ENCODE results near the gene COX7B2.

COX7B2 gene

GRCh38 chr4:46698891-46699290 lies 210.2 kb downstream of the COX7B2 start:
- no peak for DNase-seq

Measured in activated T-cell treated with anti-CD3 and anti-CD28 coated beads, Interleukin-2, amount 50 U/mL, for 1 hour (primary cell).